ENCODE results near the gene PARS2.

The PARS2 gene

GRCh38 chr1:54764133-54764921 is at the start of gene PARS2:
Gene PARS2, minus strand, starts transcription at chr1:54764523. Its CDS starts 5,362 bp downstream, at chr1:54759161.
- DNase-seq (ENCODE audit: low read depth), result peak; percentile 93

- DNase-seq (ENCODE audit: low read depth), result no peak
These were observed 49.8 kb upstream of the PARS2 start for GRCh38 chr1:54814126-54814498.

- no peak for DNase-seq (ENCODE audit: low read depth)
These were observed 49.3 kb upstream of the PARS2 start for GRCh38 chr1:54813485-54814125.

GRCh38 chr1:54812801-54813484 is 48.6 kb upstream of the PARS2 start:
- no peak for DNase-seq (ENCODE audit: low read depth)

- no peak for DNase-seq (ENCODE audit: low read depth)
These were observed 47.7 kb upstream of the PARS2 start for GRCh38 chr1:54811739-54812655.

GRCh38 chr1:54811066-54811465 is 46.7 kb upstream of the PARS2 start:
- no peak for DNase-seq (ENCODE audit: low read depth)

- peak; percentile 11 for DNase-seq (ENCODE audit: low read depth)
These were observed 46.0 kb upstream of the PARS2 start for GRCh38 chr1:54810153-54810942.

- no peak for DNase-seq (ENCODE audit: low read depth)
These were observed 45.3 kb upstream of the PARS2 start for GRCh38 chr1:54809496-54810074.

- no peak for DNase-seq (ENCODE audit: low read depth)
These were observed 44.3 kb upstream of the PARS2 start for GRCh38 chr1:54808443-54809207.

GRCh38 chr1:54807756-54808155 is 43.4 kb upstream of the PARS2 start:
- DNase-seq (ENCODE audit: low read depth), result no peak

- DNase-seq (ENCODE audit: low read depth), result no peak
These were observed 42.7 kb upstream of the PARS2 start for GRCh38 chr1:54806931-54807611.

GRCh38 chr1:54805981-54806381 is 41.7 kb upstream of the PARS2 start:
- DNase-seq (ENCODE audit: low read depth), result no peak

GRCh38 chr1:54805466-54805865 is 41.1 kb upstream of the PARS2 start:
- no peak for DNase-seq (ENCODE audit: low read depth)

GRCh38 chr1:54804471-54805132 is 40.3 kb upstream of the PARS2 start:
- no peak for DNase-seq (ENCODE audit: low read depth)

- no peak for DNase-seq (ENCODE audit: low read depth)
These were observed 39.6 kb upstream of the PARS2 start for GRCh38 chr1:54803761-54804470.

- peak; percentile 38 for DNase-seq (ENCODE audit: low read depth)
These were observed 36.8 kb upstream of the PARS2 start, which contains the start of gene TTC22 for GRCh38 chr1:54800899-54801759. Gene TTC22, minus strand, starts transcription at chr1:54801323. Its CDS starts 160 bp downstream, at chr1:54801163.

Data from T-helper 22 cell (primary cell).